ENCODE data around the gene CAMTA2. TPM values are rescaled to one million over a fixed set of nuclear protein-coding genes. Genes with fewer than 3 reads are reported as not detected.
A peak's percentile ranks its signal among the peaks of the same experiment; 100 is the strongest.

Gene CAMTA2
- total RNA-seq, 1 donor from 2014 or later = 83.5 TPM

DNA sequence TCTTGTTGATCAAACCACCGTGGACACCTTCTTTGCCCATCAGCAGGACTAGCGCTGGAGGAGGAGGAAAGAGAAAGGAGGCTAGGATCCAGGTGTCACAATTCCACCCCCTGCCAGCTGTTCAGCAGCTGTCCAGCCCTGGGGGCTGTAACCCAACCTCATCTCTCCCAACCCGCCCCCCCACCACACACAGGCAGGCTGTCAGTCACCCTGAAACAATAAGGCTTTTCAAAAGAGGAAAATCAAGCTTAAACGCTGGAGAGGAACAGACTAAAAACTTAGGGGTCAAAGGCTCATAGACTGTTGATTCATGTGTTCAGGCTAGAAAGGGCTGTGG lies 41.6 kb downstream of the CAMTA2 start:
- Mint-ChIP-seq H3K4me1 (ENCODE audit: unreplicated experiment) (peaks cover 55% of the 10 kb centered on the region), H3K27ac (ENCODE audit: unreplicated experiment) (peak overlapping the region; percentile 88), H3K36me3 (ENCODE audit: unreplicated experiment) (peaks cover 21% of the 10 kb centered on the region), H3K27me3 (ENCODE audit: unreplicated experiment) (no peaks in the 10 kb centered on the region), H3K4me3 (ENCODE audit: unreplicated experiment) (peak overlapping the region; percentile 92), H3K9me3 (ENCODE audit: unreplicated experiment) (no peaks in the 10 kb centered on the region)
- TF ChIP-seq, protein P1, sequence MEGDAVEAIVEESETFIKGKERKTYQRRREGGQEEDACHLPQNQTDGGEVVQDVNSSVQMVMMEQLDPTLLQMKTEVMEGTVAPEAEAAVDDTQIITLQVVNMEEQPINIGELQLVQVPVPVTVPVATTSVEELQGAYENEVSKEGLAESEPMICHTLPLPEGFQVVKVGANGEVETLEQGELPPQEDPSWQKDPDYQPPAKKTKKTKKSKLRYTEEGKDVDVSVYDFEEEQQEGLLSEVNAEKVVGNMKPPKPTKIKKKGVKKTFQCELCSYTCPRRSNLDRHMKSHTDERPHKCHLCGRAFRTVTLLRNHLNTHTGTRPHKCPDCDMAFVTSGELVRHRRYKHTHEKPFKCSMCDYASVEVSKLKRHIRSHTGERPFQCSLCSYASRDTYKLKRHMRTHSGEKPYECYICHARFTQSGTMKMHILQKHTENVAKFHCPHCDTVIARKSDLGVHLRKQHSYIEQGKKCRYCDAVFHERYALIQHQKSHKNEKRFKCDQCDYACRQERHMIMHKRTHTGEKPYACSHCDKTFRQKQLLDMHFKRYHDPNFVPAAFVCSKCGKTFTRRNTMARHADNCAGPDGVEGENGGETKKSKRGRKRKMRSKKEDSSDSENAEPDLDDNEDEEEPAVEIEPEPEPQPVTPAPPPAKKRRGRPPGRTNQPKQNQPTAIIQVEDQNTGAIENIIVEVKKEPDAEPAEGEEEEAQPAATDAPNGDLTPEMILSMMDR (IDR thresholded peaks at IDR 0.05) = no peak
- DNase-seq (ENCODE audit: extremely low spot score, unreplicated experiment) = no peak

DNA sequence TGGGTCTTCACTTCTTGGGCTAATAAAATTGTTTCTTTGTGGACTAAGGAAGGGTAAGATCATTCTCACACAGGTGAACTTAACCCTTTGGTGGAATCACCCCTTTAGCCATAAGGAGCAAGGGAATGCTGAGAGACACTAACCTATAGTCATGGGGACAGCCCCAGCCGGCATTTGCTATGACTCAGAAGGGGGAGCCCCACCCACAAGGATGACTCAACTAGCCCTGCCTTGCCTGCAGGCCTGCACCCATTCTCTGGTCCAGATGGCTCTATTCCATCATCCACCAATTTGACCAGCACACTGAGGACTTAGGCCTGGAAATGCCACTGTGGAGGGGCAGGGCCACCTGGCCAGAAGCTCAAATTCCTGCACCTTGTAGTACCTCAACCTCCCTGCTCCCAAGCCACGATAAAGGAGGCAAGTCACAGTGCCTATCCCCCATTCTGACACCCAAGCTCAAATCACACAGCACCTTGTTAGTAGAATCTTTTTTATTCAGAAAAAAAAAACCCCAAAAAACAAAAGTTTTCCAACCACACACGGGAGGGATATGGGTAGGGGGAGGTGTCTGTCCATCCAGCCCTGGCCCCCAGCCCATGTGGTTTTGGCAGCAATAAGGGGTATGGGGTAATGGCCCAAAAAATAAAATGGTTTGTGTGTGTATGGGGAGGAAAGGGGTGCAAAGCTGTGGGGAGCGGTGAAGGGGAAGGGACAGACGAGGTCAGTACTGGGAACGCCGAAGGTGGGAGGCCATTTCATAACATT lies 42.1 kb downstream of the CAMTA2 start:
- TF ChIP-seq, protein P1 (IDR thresholded peaks at IDR 0.05) = no peak
- peaks cover 51% of the 10 kb centered on the region for H3K4me1 Mint-ChIP-seq (ENCODE audit: unreplicated experiment)
- H3K36me3 Mint-ChIP-seq (ENCODE audit: unreplicated experiment) = peaks cover 21% of the 10 kb centered on the region

DNA sequence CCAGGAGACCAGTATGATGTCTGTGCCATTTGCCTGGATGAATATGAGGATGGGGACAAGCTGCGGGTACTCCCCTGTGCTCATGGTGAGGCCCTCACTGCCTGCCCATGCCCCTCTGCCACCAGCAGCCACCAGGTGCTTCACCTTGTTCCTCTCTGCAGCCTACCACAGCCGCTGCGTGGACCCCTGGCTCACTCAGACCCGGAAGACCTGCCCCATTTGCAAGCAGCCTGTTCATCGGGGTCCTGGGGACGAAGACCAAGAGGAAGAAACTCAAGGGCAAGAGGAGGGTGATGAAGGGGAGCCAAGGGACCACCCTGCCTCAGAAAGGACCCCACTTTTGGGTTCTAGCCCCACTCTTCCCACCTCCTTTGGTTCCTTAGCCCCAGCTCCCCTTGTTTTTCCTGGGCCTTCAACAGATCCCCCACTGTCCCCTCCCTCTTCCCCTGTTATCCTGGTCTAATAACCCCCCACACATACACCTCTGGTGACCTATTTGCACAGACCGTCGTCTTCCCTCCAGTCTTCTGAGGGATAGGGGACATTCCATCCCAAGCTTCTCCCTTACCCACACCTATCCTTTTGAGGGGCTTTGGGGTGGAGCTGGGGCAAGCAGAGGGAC lies 42.8 kb downstream of the CAMTA2 start:
- H3K4me3 Mint-ChIP-seq (ENCODE audit: unreplicated experiment) = peak overlapping the region; percentile 62

More for the DNA sequence above, 42.1 kb downstream of the CAMTA2 start:
- H3K27me3 Mint-ChIP-seq (ENCODE audit: unreplicated experiment) = no peaks in the 10 kb centered on the region
- H3K4me3 Mint-ChIP-seq (ENCODE audit: unreplicated experiment) = peak overlapping the region; percentile 62
- H3K9me3 Mint-ChIP-seq (ENCODE audit: unreplicated experiment) = no peaks in the 10 kb centered on the region
- peak overlapping the region; percentile 88 for H3K27ac Mint-ChIP-seq (ENCODE audit: unreplicated experiment)
- no peak for DNase-seq (ENCODE audit: extremely low spot score, unreplicated experiment)

DNA sequence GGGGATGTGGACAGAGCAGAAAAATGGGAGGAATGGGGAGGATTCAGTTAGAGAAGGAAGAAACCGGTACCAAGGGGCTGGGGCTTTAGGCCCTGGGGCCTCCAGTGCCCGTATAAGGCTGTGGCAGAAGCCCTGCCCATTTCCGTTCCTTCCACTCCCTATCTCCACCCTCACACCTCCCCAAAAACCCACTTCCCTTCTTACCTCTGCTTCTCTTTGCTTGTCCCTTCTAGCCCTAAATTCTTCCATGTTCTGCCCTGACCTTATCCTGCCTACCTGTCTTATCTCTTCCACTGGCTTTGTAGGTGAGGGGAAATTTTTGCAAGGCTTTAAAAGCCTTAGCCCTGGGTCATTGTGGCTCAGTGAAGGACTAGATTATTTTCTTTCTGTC lies 43.3 kb downstream of the CAMTA2 start:
- Mint-ChIP-seq H3K27ac (ENCODE audit: unreplicated experiment) (peak overlapping the region; percentile 39), H3K9me3 (ENCODE audit: unreplicated experiment) (no peaks in the 10 kb centered on the region), H3K4me1 (ENCODE audit: unreplicated experiment) (peaks cover 54% of the 10 kb centered on the region), H3K27me3 (ENCODE audit: unreplicated experiment) (no peaks in the 10 kb centered on the region), H3K4me3 (ENCODE audit: unreplicated experiment) (no peak overlapping the region), H3K36me3 (ENCODE audit: unreplicated experiment) (peaks cover 21% of the 10 kb centered on the region)
- DNase-seq (ENCODE audit: extremely low spot score, unreplicated experiment) = no peak
- TF ChIP-seq, protein P1 (IDR thresholded peaks at IDR 0.05) = no peak

More for the DNA sequence above, 42.8 kb downstream of the CAMTA2 start:
- H3K36me3 Mint-ChIP-seq (ENCODE audit: unreplicated experiment) = peaks cover 21% of the 10 kb centered on the region
- H3K27me3 Mint-ChIP-seq (ENCODE audit: unreplicated experiment) = no peaks in the 10 kb centered on the region
- DNase-seq (ENCODE audit: extremely low spot score, unreplicated experiment) = no peak
- no peaks in the 10 kb centered on the region for H3K9me3 Mint-ChIP-seq (ENCODE audit: unreplicated experiment)
- peak overlapping the region; percentile 88 for H3K27ac Mint-ChIP-seq (ENCODE audit: unreplicated experiment)
- TF ChIP-seq, protein P1 (IDR thresholded peaks at IDR 0.05) = no peak
- H3K4me1 Mint-ChIP-seq (ENCODE audit: unreplicated experiment) = peaks cover 51% of the 10 kb centered on the region

DNA sequence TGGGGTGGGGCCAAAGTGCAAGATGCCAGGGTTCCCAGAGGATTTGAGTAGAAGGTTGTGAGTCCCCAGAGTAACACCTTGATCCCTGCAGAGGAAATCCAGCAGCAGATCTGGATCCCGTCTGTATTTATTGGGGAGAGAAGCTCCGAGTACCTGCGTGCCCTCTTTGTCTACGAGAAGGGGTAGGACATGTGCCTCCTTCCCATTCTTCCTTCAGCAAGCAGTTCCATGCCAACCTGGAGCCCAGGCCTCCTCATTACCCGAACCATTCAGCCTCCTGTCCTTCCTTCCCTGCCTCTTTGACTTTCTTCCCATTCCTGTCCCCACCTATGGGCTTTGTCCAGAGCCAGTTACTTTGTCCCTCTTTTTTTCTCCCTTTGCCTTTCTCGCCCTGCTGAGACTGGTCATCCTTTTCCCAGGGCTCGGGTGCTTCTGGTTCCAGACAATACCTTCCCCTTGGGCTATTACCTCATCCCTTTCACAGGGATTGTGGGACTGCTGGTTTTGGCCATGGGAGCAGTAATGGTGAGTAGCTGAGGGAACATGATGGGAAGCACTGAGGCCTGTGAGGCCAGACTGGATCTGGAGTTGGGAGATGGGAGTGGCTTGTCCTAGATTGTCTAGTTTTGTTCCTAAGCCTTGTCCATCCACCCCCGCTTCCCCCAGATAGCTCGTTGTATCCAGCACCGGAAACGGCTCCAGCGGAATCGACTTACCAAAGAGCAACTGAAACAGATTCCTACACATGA lies 44.5 kb downstream of the CAMTA2 start:
- H3K4me1 Mint-ChIP-seq (ENCODE audit: unreplicated experiment) = peaks cover 62% of the 10 kb centered on the region

More for the DNA sequence above, 44.5 kb downstream of the CAMTA2 start:
- Mint-ChIP-seq H3K36me3 (ENCODE audit: unreplicated experiment) (peaks cover 21% of the 10 kb centered on the region), H3K4me3 (ENCODE audit: unreplicated experiment) (peak overlapping the region; percentile 44), H3K27me3 (ENCODE audit: unreplicated experiment) (no peaks in the 10 kb centered on the region), H3K9me3 (ENCODE audit: unreplicated experiment) (no peaks in the 10 kb centered on the region), H3K27ac (ENCODE audit: unreplicated experiment) (peak overlapping the region; percentile 50)
- TF ChIP-seq, protein P1 (IDR thresholded peaks at IDR 0.05) = no peak
- no peak for DNase-seq (ENCODE audit: extremely low spot score, unreplicated experiment)
